Skin of body (tissue), 2 donors: ENCODE results near the gene ARSB. TPM values are rescaled to one million over a fixed set of nuclear protein-coding genes. Genes with fewer than 3 reads are reported as not detected.
"Not testable (repeated sequence)": the region's sequence is repeated elsewhere in the genome, so short reads cannot be mapped to it uniquely, and the experiment has no call there.

Experiments used
- DNase-seq: peaks from one replicate; lab custom pipeline; 2025; lab: John Stamatoyannopoulos, UW
- total RNA-seq: library from RNA; depleted of rRNA; stranded (reverse); fragments of >200 nt; gene quantifications from one replicate; pipeline ENCODE4 v1.2.3, GENCODE V29; 2014

Gene ARSB
- total RNA-seq, 1 donor from 2014 or later: 10.9 TPM

DNA sequence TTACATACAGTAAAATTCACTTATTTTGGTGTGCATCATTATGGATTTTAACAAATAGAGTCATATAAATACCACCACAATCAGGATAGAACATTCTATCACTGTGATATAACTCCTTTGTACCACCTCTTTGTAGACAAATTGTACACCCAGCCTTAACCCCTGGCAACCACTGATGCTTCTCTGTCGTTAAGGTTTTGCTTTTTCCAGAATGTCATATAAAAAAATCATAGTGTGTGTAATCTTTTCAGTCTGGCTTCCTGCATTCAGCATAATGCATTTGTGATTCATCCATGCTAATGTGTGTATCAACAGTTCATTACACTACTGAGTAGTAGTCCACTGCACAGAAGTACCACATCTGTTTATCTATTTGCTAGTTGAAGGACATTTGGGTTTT lies 81.2 kb downstream of the ARSB start:
- DNase-seq: peak; percentile 60

DNA sequence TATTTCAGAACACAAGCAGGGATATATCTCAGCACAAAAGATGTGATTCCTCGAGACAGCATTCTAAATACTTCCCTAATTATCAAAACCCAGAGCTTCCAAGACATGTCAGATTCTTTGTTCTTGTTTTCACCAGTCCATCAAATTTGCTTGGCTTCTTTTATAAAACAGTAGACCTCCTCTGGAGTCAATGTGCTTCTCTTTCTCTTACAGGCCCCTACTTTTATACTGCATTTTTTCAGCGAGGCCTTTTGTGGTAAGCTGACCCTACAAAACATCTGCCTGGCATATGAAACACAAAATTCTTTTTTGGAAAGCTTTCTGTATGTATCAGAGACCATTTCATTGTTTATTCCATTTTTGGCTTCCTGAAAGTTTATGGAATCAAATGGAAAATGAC lies 81.8 kb downstream of the ARSB start:
- DNase-seq: peak; percentile 79

DNA sequence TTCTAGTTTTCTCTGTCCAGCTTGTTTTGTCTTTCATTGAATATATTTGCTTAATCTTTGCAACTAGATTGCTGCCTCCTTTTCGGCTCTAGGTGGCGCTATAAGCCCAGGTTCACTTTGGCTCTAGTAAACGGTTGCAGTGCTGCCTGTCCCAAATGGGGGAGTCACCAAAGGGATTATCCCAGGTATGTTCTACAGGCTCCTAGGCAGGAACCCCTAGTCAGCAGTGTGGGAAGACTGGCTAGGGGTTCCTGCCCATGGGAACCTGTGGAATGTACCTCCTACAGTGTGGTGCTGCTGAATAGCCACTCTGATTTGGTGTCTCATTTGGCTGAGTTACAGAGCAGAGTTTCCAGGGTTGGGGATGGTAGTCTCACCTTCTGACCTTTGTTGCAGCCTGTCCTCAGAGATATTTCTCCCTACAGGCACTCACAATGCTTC lies 85.2 kb downstream of the ARSB start:
- DNase-seq: no peak

DNA sequence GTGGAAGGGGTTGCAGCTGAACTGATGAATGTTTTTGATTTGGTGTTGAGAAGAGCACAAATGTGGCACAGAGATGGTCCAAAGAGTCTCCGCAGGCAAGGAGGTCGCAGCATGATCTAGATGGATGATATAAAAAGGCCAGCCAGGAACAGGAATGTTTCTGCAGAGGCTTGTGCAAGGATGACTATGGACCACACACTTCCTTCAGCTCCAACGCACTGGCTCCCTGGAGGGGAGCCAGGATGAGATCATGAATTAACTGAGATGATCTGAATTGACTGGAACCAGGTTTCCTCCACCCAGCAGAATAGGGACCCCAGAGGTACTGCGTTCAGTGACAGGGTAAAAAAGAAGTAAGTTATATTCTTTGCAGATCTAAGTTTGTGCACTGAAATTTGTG lies 89.0 kb downstream of the ARSB start:
- peak; percentile 60 for DNase-seq

DNA sequence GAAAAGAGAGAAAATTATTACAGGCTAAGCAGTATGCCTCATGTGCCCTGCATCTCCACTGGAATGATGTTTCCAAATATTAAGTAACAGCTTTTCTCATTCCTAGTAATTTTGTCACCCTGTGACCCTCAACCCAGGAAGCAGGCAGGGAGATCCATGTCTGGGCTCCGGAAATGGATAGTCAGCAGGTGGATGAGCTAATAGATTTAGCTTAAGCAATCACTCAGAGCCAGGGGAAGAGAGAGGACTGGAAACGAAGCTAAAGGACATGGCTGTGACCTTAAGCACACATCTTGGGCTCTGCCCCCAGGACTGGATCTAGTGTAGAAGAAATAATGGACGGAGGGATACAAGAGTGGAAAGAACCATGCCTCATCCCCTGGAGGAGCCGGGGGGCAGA lies 89.5 kb downstream of the ARSB start:
- DNase-seq: no peak

DNA sequence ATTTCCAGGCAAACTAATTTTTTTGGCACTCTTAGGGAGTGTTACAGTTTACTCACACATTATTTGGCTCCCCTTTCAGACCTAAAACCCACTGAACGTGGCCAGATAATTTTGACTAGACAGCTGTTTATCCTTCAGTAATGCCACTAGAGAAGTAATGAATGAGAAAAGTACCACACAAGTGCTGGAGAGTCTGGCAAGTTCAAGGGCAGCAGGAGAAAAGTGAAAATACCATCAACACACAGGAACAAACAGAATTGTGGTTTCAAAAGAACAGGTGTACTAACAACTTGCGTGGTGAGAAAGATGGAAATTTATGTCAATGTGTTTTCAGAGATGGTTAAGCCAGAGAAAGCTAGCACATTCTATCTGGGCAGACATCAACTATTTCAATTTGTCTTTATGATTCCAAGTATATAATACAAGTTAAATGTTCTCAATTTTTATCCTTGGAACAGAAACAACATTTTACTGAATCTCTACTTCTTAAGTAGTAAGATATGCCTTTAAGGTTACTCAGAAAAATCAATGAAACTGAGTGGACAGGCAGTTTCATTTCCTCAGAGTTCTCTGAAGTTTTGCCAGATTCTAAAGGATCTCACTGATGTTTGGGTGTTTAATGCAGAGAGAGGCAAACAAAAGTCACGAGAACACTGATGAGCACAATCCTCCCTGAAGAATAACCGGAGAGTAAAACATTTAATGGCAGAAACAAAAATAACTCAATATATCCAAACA lies 91.0 kb downstream of the ARSB start:
- DNase-seq: peak; percentile 23

DNA sequence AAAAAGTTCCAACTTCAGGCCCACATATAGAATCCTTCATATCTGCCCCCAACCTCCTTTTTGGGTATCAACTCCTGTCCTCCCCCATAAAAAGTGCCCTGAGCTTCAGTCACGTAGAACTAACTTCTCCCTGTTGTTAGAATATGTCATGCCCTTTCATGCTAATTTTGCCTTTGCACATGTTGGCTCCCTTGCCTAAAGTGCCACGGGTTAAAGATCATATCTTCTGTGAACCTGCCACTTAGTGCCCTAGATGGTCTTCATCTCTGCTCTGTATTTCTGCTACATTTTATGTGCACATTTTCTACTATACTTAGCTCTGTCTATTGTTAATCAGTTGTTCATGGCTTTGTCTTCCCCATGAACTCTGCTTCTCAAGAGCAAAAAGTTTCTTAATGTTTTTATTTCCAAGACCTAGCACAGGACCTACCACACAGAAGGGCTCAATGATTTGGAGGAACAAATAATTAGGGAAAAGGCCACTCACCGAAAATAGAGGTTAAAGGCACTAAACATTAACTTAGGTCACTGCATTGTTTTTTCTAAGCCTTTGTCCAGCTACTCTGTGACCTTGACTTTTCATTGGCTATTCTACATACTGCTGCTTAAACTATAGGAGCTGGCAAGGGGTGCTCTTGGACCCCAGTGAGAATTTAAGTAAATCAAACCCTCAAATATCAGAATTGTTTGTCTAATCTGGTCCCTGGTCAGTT lies 94.3 kb downstream of the ARSB start:
- DNase-seq: no peak

DNA sequence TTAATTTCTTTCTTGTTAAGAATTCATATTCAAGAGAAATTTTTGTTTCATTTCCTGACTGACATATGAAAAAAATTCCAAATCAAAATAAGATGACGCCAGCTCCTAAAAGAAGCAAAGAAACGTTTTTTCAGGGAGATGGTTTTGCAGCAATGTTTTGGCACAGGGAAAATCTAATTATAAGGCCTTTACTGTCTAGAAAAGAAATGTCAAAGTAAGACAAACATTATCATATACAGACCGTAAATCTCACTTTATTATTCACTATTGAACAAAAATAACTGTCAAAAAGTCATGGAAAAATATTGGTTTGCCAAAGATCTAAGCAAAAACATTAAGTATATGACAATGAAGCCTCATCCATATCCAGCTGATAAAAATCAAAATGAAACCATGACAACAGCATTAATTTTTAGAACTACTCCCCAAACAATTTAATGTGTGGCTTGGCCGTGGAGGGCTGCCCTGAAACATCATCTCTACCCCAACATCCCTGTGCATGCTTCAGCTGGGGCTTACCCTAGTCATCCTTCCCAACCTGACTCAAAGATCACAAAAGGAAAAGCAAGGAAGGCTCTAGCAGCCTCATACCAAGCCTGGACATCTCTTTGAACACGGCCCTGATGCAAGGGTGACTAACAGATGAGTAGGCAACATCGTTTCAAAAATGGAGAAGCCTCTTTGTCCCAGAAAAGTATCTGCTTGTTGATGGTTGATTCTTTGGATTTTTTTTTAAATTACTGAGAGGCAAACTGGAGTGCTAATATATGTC lies 95.6 kb downstream of the ARSB start:
- DNase-seq: peak; percentile 67

DNA sequence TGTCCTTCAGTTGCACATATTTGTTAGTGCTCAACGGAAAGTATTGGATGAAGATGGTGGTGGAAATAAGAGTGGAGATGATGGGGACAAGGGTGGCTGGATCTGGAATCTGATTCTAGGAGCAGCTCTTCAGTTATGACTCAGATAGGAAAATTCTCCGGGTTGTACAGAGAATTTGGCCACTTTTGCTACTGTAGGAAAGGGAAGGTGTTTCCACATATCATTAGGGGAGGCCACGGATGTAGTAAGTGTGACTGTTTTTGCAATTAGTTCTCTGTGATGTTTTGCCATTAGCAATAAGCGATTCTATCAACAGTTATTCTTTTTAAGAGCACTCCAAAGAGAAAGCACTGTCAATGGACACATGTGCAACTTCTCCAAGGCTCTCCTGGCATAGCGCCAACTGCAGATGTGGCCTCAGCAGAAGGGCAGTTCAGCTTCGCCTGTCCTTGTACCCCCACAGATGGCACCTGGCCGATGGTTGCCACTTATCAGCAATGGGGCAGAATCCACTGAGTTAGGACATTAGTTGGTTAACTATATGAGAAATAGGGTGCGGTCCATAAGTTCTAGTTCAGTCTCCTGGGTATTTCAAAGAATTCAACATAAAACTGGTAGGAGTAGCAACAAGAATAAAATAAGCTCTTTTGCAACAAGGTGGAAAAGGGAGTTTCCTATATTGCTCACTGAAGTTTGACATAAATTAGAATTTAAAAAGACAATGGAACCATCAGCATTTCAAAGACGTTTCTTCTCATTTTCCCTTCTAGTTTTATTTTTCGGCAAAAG lies 96.3 kb downstream of the ARSB start:
- DNase-seq: no peak

DNA sequence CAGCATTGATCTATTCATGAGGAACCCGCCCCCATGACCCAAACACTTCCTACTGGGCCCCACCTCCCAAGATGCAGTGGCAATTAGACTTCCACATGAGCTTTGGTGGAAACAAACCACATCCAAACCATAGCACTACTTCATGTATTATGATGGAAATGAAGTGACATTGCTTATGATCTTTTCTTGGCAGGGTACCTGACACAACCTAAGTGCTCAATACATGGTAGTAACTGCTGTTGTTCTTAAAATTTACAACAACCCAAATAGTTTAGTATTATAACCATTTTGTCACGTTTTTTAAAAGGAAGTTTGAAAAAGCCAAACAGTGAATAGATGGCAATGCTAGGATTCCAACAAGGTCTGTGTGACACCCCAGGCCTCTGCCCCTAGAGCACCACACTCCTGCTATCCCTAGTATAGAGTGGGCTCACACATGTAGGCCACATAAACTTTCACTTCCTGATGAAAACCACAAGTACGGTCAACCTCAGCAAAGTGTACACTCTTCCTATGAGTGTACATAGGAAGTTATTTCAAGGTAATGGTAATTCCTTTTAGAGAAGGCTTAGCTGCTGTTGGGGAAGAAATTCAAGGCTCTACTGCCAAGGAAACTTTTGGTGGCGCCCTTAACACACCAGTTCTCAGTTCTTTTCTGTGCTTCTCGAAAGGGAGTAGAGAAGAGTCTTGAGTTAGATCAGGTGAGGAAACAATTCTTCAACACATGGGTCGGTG lies 97.6 kb downstream of the ARSB start:
- no peak for DNase-seq

DNA sequence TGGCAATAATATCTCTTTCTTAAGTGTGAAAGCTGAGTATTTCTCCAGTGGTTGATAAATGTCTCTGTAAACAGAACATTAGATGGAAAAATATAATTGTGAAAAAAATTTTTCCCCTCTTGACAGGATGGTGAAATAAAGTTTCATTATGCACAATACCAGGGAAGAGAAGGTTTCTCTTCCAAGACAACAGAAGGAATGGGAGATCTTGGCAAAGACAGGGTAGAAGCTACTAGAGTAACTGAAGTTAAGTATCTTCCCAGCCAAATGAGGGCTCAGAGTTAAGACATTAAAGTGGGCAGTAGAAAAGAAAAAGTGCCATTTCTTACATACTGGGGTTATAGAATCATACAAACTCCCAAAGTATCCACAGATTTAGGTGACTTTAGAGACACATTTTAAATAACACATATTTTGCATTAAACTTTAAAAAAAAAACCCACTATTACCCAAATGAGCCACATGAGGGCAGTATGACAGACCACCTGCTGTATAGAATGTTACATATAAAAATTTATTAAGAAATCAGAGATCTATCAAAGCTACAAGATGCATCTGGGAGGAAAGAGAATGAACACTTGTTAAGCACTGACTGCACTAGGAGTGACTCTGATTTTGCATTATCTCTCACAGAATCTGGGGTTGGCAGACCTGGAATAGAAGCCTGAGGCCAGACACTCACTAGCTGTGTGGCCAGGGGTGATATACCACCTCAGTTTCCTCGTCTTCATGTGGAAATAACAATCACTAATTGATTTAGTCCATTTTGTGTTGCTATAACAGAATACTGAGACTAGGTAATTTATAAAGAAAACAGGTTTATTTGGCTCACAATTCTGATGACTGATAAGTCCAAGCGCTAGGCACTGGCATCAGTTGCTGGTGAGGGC lies 98.5 kb downstream of the ARSB start:
- no peak for DNase-seq

DNA sequence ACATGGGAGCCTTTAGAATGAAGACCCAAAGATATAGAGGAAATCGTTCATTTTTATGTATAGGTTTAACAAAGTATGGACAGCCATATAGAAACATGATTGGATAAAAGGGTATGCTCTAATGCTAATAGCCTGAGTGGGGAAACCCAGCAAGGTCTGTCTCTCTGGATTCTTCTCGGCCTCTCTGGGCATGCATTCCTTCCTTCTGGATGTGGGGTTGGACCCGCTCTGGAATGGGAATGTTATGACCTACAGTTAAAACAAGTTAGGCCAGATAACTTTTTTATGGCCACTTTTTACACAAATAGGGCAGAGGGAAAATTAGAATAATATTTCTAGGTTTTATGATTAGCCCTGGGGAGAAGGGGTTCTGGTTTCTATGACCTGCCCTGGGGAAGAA lies 103.2 kb downstream of the ARSB start:
- no peak for DNase-seq

DNA sequence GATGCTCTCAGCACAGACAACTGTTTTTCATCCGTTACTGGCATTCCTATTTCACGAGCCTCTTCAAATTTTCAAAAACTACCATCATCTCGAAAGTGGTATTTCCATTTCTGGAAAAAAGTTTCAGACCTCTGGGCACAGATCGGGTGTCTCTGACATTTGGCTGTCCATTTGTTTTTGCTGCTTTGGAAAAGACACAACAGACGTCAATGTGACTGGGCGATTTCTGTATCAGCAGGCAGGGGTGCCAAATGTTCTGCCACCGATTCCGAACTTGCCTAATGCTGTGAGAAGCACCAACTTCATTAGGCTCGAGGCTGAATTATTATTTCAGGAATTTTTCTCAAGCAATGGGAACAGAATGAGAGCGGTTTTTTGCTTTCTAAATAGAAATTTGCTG lies 105.6 kb downstream of the ARSB start:
- DNase-seq: no peak

DNA sequence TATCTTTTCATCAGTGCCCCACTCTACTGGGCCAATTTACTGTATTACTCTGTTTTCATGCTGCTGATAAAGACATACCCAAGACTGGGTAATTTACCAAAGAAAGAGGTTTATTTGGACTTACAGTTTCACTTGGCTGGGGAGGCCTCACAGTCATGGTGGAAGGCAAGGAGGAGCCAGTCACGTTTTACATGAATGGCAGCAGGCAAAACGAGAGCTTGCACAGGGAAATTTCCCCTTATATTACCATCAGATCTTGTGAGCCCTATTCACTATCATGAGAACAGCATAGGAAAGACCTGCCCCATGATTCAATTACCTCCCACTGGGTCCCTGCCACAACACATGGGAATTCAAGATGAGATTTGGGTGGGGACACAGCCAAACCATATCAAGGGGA lies 119.0 kb downstream of the ARSB start:
- DNase-seq: not testable (repeated sequence)

DNA sequence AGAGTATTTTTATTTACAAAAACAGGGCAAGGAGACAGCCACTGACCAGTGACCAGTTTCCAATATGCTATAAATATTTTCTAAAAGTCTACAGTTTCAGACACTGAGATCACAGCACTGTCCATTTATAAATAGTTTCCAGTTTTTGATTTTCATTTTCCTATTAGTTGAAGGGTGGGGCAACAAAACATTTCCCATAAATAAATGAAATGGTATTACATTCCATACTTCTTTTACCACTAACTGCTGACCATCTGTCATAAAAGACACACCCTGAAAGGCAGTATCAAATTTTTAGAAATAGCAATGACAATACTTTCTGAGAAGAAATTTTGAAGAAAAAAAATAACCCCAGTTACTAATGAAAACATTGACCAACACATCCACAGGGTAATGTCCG lies 126.7 kb downstream of the ARSB start:
- no peak for DNase-seq

DNA sequence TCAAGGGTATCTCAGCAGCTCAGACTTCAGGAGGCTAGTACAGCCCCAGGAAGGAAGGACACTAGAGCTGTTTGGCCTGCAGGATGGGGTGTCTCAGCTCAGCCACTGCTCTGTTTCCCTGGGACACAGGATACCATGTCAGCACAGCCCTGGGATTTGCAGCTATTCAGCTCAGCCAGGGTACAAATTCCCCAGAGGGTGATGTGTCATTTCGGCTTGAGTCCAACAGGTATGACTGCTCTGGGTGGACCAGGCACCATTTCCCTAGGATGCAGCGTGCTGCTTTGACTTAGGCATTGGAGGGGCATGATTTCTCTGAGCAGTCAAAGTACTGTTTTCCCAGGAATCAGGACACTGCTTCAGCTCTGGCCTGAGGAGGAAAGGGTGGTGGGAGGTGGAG lies 130.1 kb downstream of the ARSB start:
- no peak for DNase-seq

DNA sequence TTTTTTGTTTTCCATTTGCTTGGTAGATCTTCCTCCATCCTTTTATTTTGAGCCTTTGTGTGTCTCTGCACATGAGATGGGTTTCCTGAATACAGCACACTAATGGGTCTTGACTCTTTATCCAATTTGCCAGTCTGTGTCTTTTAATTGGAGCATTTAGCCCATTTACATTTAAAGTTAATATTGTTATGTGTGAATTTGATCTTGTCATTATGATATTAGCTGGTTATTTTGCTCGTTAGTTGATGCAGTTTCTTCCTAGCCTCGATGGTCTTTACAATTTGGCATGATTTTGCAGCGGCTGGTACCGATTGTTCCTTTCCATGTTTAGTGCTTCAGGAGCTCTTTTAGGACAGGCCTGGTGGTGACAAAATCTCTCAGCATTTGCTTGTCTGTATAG lies 133.2 kb downstream of the ARSB start:
- not testable (repeated sequence) for DNase-seq

DNA sequence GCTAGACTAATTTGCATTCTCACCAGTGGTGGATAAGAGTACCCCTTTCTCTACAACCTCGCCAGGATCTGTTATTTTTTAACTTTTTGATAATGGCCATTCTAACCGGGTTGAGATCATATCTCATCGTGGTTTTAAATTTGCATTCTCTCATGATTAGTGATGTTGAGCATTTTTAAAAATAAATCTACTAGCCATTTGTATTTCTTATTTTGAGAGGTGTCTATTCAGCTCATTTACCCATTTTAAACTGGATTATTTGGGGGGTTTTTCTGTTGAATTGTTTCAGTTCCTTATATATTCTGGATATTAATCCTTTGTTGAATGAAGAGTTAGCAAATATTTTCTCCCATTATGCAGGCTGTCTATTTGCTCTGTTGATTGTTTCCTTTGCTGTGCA lies 139.6 kb downstream of the ARSB start:
- DNase-seq: no peak

DNA sequence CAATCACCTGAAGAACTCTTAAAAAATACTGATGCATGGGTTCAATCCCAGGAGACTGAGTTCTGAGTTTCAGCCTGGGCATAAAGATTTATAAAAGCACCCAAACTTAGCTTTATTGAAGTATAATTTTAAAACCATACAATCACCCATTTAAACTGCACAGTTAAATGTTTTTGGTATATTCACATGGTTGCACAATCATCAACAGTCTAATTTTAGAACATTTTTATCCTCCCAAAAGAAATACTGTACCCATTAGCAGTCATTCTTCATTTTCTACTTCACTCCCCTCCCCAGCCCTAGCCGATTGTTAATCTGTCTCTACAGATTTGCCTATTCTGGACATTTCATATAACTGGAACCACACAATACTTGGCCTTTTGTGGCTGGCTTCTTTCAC lies 141.7 kb downstream of the ARSB start:
- no peak for DNase-seq

DNA sequence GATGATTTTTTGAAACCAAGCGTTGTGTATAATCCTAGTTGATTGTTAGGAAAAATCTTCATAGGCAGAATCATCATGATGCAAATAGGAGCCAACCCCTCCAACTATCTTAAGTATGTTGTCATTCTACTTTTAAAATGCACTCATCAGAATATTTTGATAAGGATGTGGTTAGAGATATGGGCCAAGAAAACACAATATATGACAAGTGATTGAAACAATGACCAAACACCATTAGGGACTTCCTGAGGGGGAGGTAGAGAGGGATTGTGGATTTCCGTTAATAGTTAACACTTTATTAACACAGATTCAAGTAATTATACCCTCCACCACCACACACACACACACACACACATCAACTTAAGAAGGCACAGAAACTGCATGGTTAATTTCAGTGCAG lies 143.3 kb downstream of the ARSB start:
- no peak for DNase-seq
